Endodermal cell (in vitro differentiated cells): ENCODE data around the gene TM4SF5. TPM values are rescaled to one million over a fixed set of nuclear protein-coding genes. Genes with fewer than 3 reads are reported as not detected.
"Not testable (repeated sequence)": the region's sequence is repeated elsewhere in the genome, so short reads cannot be mapped to it uniquely, and the experiment has no call there.

Experiments used
- DNase-seq: peaks from one replicate; pipeline ENCODE4 v3.0.0-alpha.2; 2017
- H3K27ac ChIP-seq: 2 replicates; pipeline ENCODE4 v1.5.1; 2013; ENCODE audit warnings: mild to moderate bottlenecking, low read depth, low read length, moderate library complexity
- H3K27me3 ChIP-seq: 2 replicates; pipeline ENCODE4 v1.6.1; 2013; ENCODE audit warnings: mild to moderate bottlenecking, low read length, moderate library complexity; ENCODE audit not compliant: insufficient read depth, control insufficient read depth, poor library complexity, severe bottlenecking
- H3K36me3 ChIP-seq: 2 replicates; pipeline ENCODE4 v1.7.0; 2013; ENCODE audit warnings: mild to moderate bottlenecking, low read length, moderate library complexity; ENCODE audit not compliant: control insufficient read depth, insufficient read depth
- H3K4me1 ChIP-seq: one replicate; pipeline ENCODE4 v1.7.0; 2013; ENCODE audit warnings: low read length; ENCODE audit not compliant: control insufficient read depth, insufficient read depth
- H3K4me3 ChIP-seq: 2 replicates; pipeline ENCODE4 v1.5.1; 2013; ENCODE audit warnings: mild to moderate bottlenecking, low read length, moderate library complexity
- H3K9ac ChIP-seq: 2 replicates; pipeline ENCODE4 v1.6.1; 2013; ENCODE audit warnings: mild to moderate bottlenecking, low read length, moderate library complexity; ENCODE audit not compliant: poor library complexity, severe bottlenecking; ENCODE audit errors: extremely low read depth
- H3K9me3 ChIP-seq: 2 replicates; pipeline ENCODE4 v1.6.1; 2013; ENCODE audit warnings: mild to moderate bottlenecking, low read length, moderate library complexity; ENCODE audit not compliant: control insufficient read depth
- H3K27ac Mint-ChIP-seq: 2 replicates; pipeline ENCODE4 v1.8.0; 2020; ENCODE audit warnings: mixed read lengths
- H3K27me3 Mint-ChIP-seq: 2 replicates; pipeline ENCODE4 v1.8.0; 2021; ENCODE audit warnings: mild to moderate bottlenecking, mixed read lengths; ENCODE audit not compliant: insufficient read depth
- H3K36me3 Mint-ChIP-seq: 2 replicates; pipeline ENCODE4 v1.8.0; 2020; ENCODE audit warnings: low read depth, mixed read lengths
- H3K4me1 Mint-ChIP-seq: 2 replicates; pipeline ENCODE4 v1.8.0; 2020; ENCODE audit warnings: mixed read lengths
- H3K4me3 Mint-ChIP-seq: 2 replicates; pipeline ENCODE4 v1.8.0; 2020; ENCODE audit warnings: mild to moderate bottlenecking, moderate library complexity, mixed read lengths
- H3K9me3 Mint-ChIP-seq: 2 replicates; pipeline ENCODE4 v1.8.0; 2020; ENCODE audit warnings: mild to moderate bottlenecking, mixed read lengths
- CTCF ChIP-seq: fragments of 200-600 bp; sonication (generic); conservative IDR thresholded peaks from 2 replicates; pipeline ENCODE4 v1.5.0; 2021; ENCODE audit warnings: antibody characterized with exemption, mild to moderate bottlenecking
- WGBS, 2 experiments: methylation state at CpG; one replicate each; pipeline versions ENCODE4 v1.1.5 to v1.1.7; 2013; ENCODE audit warnings: missing lambda C conversion rate in 2 of 2, mixed read lengths in 1 of 2; ENCODE audit not compliant: insufficient coverage in 1 of 2, insufficient read length in 1 of 2; 5-methylcytosine and 5-hydroxymethylcytosine counted together
- total RNA-seq, 2 donors: library from RNA; stranded (reverse); fragmentation: NEBNext Ultra II Directional in 1 of 2; extraction: Animal tissue kit (Norgen Biotek cat#: 25700) in 1 of 2; gene quantifications; 2 replicates in 1 of 2; 3 replicates in 1 of 2; pipeline ENCODE4 v1.2.1, GENCODE V29; 2021

Gene TM4SF5
- total RNA-seq, 2 donors from 2014 or later = not detected

GRCh38 chr17:4823373-4824089 lies 51.8 kb downstream of the TM4SF5 start:
- Mint-ChIP-seq H3K4me3 (no peak overlapping the region), H3K4me1 (no peaks in the 10 kb centered on the region), H3K36me3 (peaks cover 25% of the 10 kb centered on the region), H3K9me3 (no peaks in the 10 kb centered on the region), H3K27me3 (no peaks in the 10 kb centered on the region), H3K27ac (peak overlapping the region; percentile 30)
- Histone ChIP-seq H3K9me3 (no peaks in the 10 kb centered on the region), H3K36me3 (peaks cover 19% of the 10 kb centered on the region), H3K27me3 (no peaks in the 10 kb centered on the region), H3K4me3 (no peak overlapping the region), H3K9ac (no peak overlapping the region), H3K4me1 (no peaks in the 10 kb centered on the region), H3K27ac (peak overlapping the region; percentile 24)
- no peak for DNase-seq
- TF ChIP-seq CTCF = no peak
- 87 to 90% methylated on average over 6 to 12 of the region's 12 CpGs for WGBS, 2 experiments

DNA sequence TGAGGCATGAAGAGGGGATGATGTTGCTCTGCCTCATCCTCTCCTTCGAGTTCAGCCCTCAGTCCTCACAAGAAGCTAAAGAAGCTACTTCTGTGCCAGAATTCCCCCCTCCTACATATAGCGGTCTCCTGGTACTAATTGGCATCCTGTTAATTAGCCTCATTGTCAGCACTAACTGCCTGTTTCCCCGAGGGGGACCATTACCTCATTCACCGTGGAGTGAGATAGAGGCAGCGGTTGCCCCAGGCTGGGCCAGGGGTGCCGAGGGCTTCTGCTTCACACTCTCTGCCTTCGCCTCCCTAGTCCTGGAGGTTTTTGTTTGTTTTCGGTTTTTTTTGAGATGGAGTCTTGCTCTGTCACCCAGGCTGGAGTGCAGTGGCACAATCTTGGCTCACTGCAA lies 55.7 kb downstream of the TM4SF5 start:
- no peak overlapping the region for H3K4me3 Mint-ChIP-seq
- no peaks in the 10 kb centered on the region for H3K27me3 Mint-ChIP-seq
- no peaks in the 10 kb centered on the region for H3K9me3 Mint-ChIP-seq
- TF ChIP-seq CTCF = no peak
- Histone ChIP-seq H3K9ac (no peak overlapping the region), H3K27ac (no peak overlapping the region), H3K27me3 (no peaks in the 10 kb centered on the region), H3K4me1 (no peaks in the 10 kb centered on the region), H3K36me3 (peaks cover 8% of the 10 kb centered on the region), H3K9me3 (no peaks in the 10 kb centered on the region), H3K4me3 (no peak overlapping the region)
- no peak overlapping the region for H3K27ac Mint-ChIP-seq
- DNase-seq = no peak
- no peaks in the 10 kb centered on the region for H3K4me1 Mint-ChIP-seq
- peaks cover 6% of the 10 kb centered on the region for H3K36me3 Mint-ChIP-seq
- WGBS, 2 experiments = 73 to 84% methylated on average over 3 to 8 of the region's 8 CpGs

- Mint-ChIP-seq H3K4me3 (peak overlapping the region; percentile 83), H3K27ac (peak overlapping the region; percentile 93), H3K4me1 (peaks cover 25% of the 10 kb centered on the region)
- not testable (repeated sequence) for H3K9me3 Mint-ChIP-seq, H3K9me3 ChIP-seq, H3K27me3 Mint-ChIP-seq, H3K36me3 Mint-ChIP-seq, H3K36me3 ChIP-seq, DNase-seq, H3K4me1 ChIP-seq, H3K27me3 ChIP-seq
- Histone ChIP-seq H3K4me3 (peak overlapping the region; percentile 91), H3K27ac (peak overlapping the region; percentile 76), H3K9ac (peak overlapping the region; percentile 69)
- WGBS, 2 experiments = 0% methylated on average over 11 of the region's 17 CpGs; no CpG with 5 or more reads in 1 of the 2 experiments
These were observed 61.1 kb downstream of the TM4SF5 start for GRCh38 chr17:4832829-4833177.

Other genes starting within 250 kb of the TM4SF5 start
- gene MYBBP1A, start 216.5 kb upstream of the TM4SF5 start, total RNA-seq = 10 to 100 TPM; 55.6 to 70.9 TPM
- not detected for gene GGT6, start 211.3 kb upstream of the TM4SF5 start, total RNA-seq
- gene SMTNL2, start 187.4 kb upstream of the TM4SF5 start, total RNA-seq = under 1 TPM; 0.51 to 0.79 TPM
- not detected for gene ALOX15, start 130.2 kb upstream of the TM4SF5 start, total RNA-seq
- gene PELP1, start 67.7 kb upstream of the TM4SF5 start, total RNA-seq = 100 to 1,000 TPM; 108 to 123 TPM
- 10 to 100 TPM; 45.3 to 51.8 TPM for gene ARRB2, start 61.3 kb upstream of the TM4SF5 start, total RNA-seq
- 10 to 100 TPM; 17.7 to 20.2 TPM for gene MED11, start 40.5 kb upstream of the TM4SF5 start, total RNA-seq
- gene ZMYND15, start 32.1 kb upstream of the TM4SF5 start, total RNA-seq = not detected
- gene CXCL16, start 32.0 kb upstream of the TM4SF5 start, total RNA-seq = under 1 TPM; 0.60 to 0.73 TPM
- 1 to 10 TPM in 1 of 2 donors, under 1 TPM in 1; 0.75 to 1.0 TPM for gene VMO1, start 14.5 kb downstream of the TM4SF5 start, total RNA-seq
- gene GLTPD2, start 17.1 kb downstream of the TM4SF5 start, total RNA-seq = 1 to 10 TPM in 1 of 2 donors, under 1 TPM in 1; 0.88 to 1.6 TPM
- gene PSMB6, start 24.3 kb downstream of the TM4SF5 start, total RNA-seq = 100 to 1,000 TPM; 211 to 216 TPM
- gene PLD2, start 35.3 kb downstream of the TM4SF5 start, total RNA-seq = 10 to 100 TPM; 72.7 to 75.2 TPM
- 10 to 100 TPM; 75.0 to 79.7 TPM for gene MINK1, start 61.5 kb downstream of the TM4SF5 start, total RNA-seq
- 1 to 10 TPM in 1 of 2 donors, under 1 TPM in 1; 0.82 to 4.8 TPM for gene C17orf107, start 127.7 kb downstream of the TM4SF5 start, total RNA-seq
- 1 to 10 TPM in 1 of 2 donors, under 1 TPM in 1; 0.71 to 1.2 TPM for gene CHRNE, start 131.2 kb downstream of the TM4SF5 start, total RNA-seq
- not detected for gene GP1BA, start 160.4 kb downstream of the TM4SF5 start, total RNA-seq
- gene SLC25A11, start 168.2 kb downstream of the TM4SF5 start, total RNA-seq = 10 to 100 TPM; 59.9 to 76.9 TPM
- 100 to 1,000 TPM; 120 to 123 TPM for gene RNF167, start 168.4 kb downstream of the TM4SF5 start, total RNA-seq
- gene PFN1, start 176.6 kb downstream of the TM4SF5 start, total RNA-seq = 100 to 1,000 TPM; 880 to 935 TPM
- 10 to 100 TPM; 34.1 to 53.6 TPM for gene ENO3, start 179.2 kb downstream of the TM4SF5 start, total RNA-seq
- gene SPAG7, start 195.9 kb downstream of the TM4SF5 start, total RNA-seq = 10 to 100 TPM; 81.1 to 84.4 TPM
- 10 to 100 TPM; 13.6 to 24.8 TPM for gene CAMTA2, start 215.8 kb downstream of the TM4SF5 start, total RNA-seq
- 1 to 10 TPM in 1 of 2 donors, under 1 TPM in 1; 0.99 to 1.7 TPM for gene INCA1, start 225.6 kb downstream of the TM4SF5 start, total RNA-seq
- 100 to 1,000 TPM; 108 to 133 TPM for gene KIF1C, start 226.1 kb downstream of the TM4SF5 start, total RNA-seq